GM23338 (cell line): ENCODE data around the gene SLC10A6. TPM values are rescaled to one million over a fixed set of nuclear protein-coding genes. Genes with fewer than 3 reads are reported as not detected.

Experiments used
- ATAC-seq: fragments of 200-7000 bp; cut with Tn5 transposase; 3 replicates; pipeline ENCODE4 v1.9.1; 2020
- DNase-seq: peaks from one replicate; pipeline ENCODE4 v3.0.0-alpha.2; 2015; ENCODE audit warnings: low spot score
- H2AFZ ChIP-seq: fragments of 200-600 bp; sonication (generic); 2 replicates; pipeline ENCODE4 v1.8.0; 2016; ENCODE audit warnings: antibody characterized with exemption, mild to moderate bottlenecking, moderate library complexity
- H3F3A ChIP-seq: fragments of 200-600 bp; sonication (generic); replicated peaks from 2 replicates; pipeline ENCODE4 v1.8.0; 2017; ENCODE audit warnings: antibody characterized with exemption, mixed run types, low read depth
- H3K27ac ChIP-seq: fragments of 200-600 bp; sonication (generic); 2 replicates; pipeline ENCODE4 v1.6.1; 2016; ENCODE audit warnings: low read depth
- H3K27me3 ChIP-seq: fragments of 200-600 bp; sonication (generic); 2 replicates; pipeline ENCODE4 v1.8.0; 2016; ENCODE audit warnings: mild to moderate bottlenecking, mixed run types, moderate library complexity; ENCODE audit not compliant: insufficient read depth
- H3K36me3 ChIP-seq: fragments of 200-600 bp; sonication (generic); 2 replicates; pipeline ENCODE4 v1.8.0; 2016; ENCODE audit warnings: mild to moderate bottlenecking; ENCODE audit not compliant: insufficient read depth
- H3K4me1 ChIP-seq: fragments of 200-600 bp; sonication (generic); 2 replicates; pipeline ENCODE4 v1.8.0; 2016; ENCODE audit warnings: mild to moderate bottlenecking, moderate library complexity; ENCODE audit not compliant: insufficient read depth
- H3K4me2 ChIP-seq: fragments of 200-600 bp; sonication (generic); 2 replicates; pipeline ENCODE4 v1.7.1; 2017; ENCODE audit warnings: mixed run types
- H3K4me3 ChIP-seq: fragments of 200-600 bp; sonication (generic); 2 replicates; pipeline ENCODE4 v1.6.1; 2016; ENCODE audit warnings: mixed run types
- H3K79me2 ChIP-seq: fragments of 200-600 bp; sonication (generic); replicated peaks from 2 replicates; pipeline ENCODE4 v1.8.0; 2017; ENCODE audit warnings: mild to moderate bottlenecking; ENCODE audit not compliant: insufficient read depth
- H3K9me2 ChIP-seq: fragments of 200-600 bp; sonication (generic); 2 replicates; pipeline ENCODE4 v1.8.0; 2017; ENCODE audit not compliant: insufficient read depth
- H4K20me1 ChIP-seq: fragments of 200-600 bp; sonication (generic); replicated peaks from 2 replicates; pipeline ENCODE4 v1.8.0; 2017; ENCODE audit warnings: mild to moderate bottlenecking; ENCODE audit not compliant: insufficient read depth
- H3K27ac Mint-ChIP-seq: 2 replicates; pipeline ENCODE4 v1.8.0; 2020; ENCODE audit warnings: inconsistent platforms, mild to moderate bottlenecking, moderate library complexity, mixed read lengths
- H3K27me3 Mint-ChIP-seq: 3 replicates; pipeline ENCODE4 v1.8.0; 2022; ENCODE audit warnings: low read depth, mild to moderate bottlenecking, moderate library complexity, mixed read lengths, inconsistent platforms; ENCODE audit not compliant: insufficient read depth, poor library complexity
- H3K36me3 Mint-ChIP-seq: 3 replicates; pipeline ENCODE4 v1.8.0; 2021; ENCODE audit warnings: low read depth, mild to moderate bottlenecking, inconsistent platforms, moderate library complexity, mixed read lengths
- H3K4me1 Mint-ChIP-seq: 3 replicates; pipeline ENCODE4 v1.8.0; 2020; ENCODE audit warnings: mild to moderate bottlenecking, inconsistent platforms, mixed read lengths
- H3K4me3 Mint-ChIP-seq: 3 replicates; pipeline ENCODE4 v1.8.0; 2021; ENCODE audit warnings: moderate library complexity, mild to moderate bottlenecking, inconsistent platforms, mixed read lengths
- H3K9me3 Mint-ChIP-seq: 3 replicates; pipeline ENCODE4 v1.8.0; 2020; ENCODE audit warnings: moderate library complexity, mild to moderate bottlenecking, inconsistent platforms, mixed read lengths
- CREB1 ChIP-seq: fragments of 250-450 bp; sonication (Bioruptor Pico); IDR thresholded peaks from 2 replicates; pipeline ENCODE4 v1.5.0; 2020; ENCODE audit warnings: low read depth, mild to moderate bottlenecking, moderate library complexity
- CTCF ChIP-seq, 2 experiments: fragments of 200-600 bp in 1 of 2; sonication (generic) in 1 of 2; conservative IDR thresholded peaks; 2 replicates each; pipeline versions ENCODE4 v1.5.1 to v1.6.1; 2016 to 2017; ENCODE audit warnings: antibody characterized with exemption in 2 of 2, low read depth in 2 of 2, mild to moderate bottlenecking in 2 of 2, moderate library complexity in 1 of 2
- EZH2 ChIP-seq: fragments of 200-600 bp; sonication (generic); IDR thresholded peaks from one replicate; pipeline ENCODE4 v1.8.0; 2017; ENCODE audit warnings: antibody characterized with exemption, mild to moderate bottlenecking, low read depth; ENCODE audit not compliant: unreplicated experiment
- EZH2phosphoT487 ChIP-seq: fragments of 200-600 bp; sonication (generic); IDR thresholded peaks from one replicate; pipeline ENCODE4 v1.8.1; 2018; ENCODE audit warnings: antibody characterized with exemption; ENCODE audit not compliant: unreplicated experiment
- JUNB ChIP-seq: IDR thresholded peaks from one replicate; pipeline ENCODE4 v1.6.1; 2016; ENCODE audit warnings: antibody characterized with exemption; ENCODE audit not compliant: unreplicated experiment
- NANOG ChIP-seq: IDR thresholded peaks from 2 replicates; pipeline ENCODE4 v1.6.1; 2016; ENCODE audit warnings: antibody characterized with exemption, borderline replicate concordance
- POLR2AphosphoS5 ChIP-seq: IDR thresholded peaks from 2 replicates; pipeline ENCODE4 v1.6.1; 2016; ENCODE audit warnings: antibody characterized with exemption, low read depth
- STAT1 ChIP-seq: IDR thresholded peaks from one replicate; pipeline ENCODE4 v1.6.1; 2016; ENCODE audit warnings: antibody characterized with exemption; ENCODE audit not compliant: unreplicated experiment
- ZNF114 ChIP-seq: fragments of 250-450 bp; sonication (Bioruptor Pico); IDR thresholded peaks from 2 replicates; pipeline ENCODE4 v1.5.0; 2020; ENCODE audit warnings: mild to moderate bottlenecking, moderate library complexity
- ZNF331 ChIP-seq: fragments of 250-450 bp; sonication (Bioruptor Pico); IDR thresholded peaks from 2 replicates; pipeline ENCODE4 v1.5.0; 2020; ENCODE audit warnings: low read depth, mild to moderate bottlenecking, moderate library complexity
- ZNF462 ChIP-seq: fragments of 250-450 bp; sonication (Bioruptor Pico); IDR thresholded peaks from 2 replicates; pipeline ENCODE4 v1.5.0; 2020; ENCODE audit warnings: mild to moderate bottlenecking, moderate library complexity
- polyA plus RNA-seq: library from polyadenylated mRNA; unstranded; fragments of >200 nt; fragmentation: Nextera tagmentation; extraction: Ambion mirVana; gene quantifications from 2 replicates; pipeline ENCODE4 v1.2.1, GENCODE V29; 2016
- total RNA-seq: library from RNA; depleted of rRNA; stranded (reverse); fragments of >200 nt; shearing (Covaris generic); gene quantifications from 2 replicates; pipeline ENCODE4 v1.2.3, GENCODE V29; 2014
- TF ChIP-seq, protein P1 (sequence below): IDR thresholded peaks from 2 replicates; pipeline ENCODE4 v1.6.1; 2016; ENCODE audit warnings: antibody characterized with exemption
- TF ChIP-seq, protein P2 (sequence below): IDR thresholded peaks from one replicate; pipeline ENCODE4 v1.6.1; 2018; ENCODE audit warnings: antibody characterized with exemption; ENCODE audit not compliant: unreplicated experiment

SLC10A6 gene
- total and polyA plus RNA-seq, 2 experiments from 2014 or later, result not detected

- peak overlapping the region; percentile 53; the same call in 1 of the 2 replicates for H2AFZ ChIP-seq
- TF ChIP-seq, protein P1, sequence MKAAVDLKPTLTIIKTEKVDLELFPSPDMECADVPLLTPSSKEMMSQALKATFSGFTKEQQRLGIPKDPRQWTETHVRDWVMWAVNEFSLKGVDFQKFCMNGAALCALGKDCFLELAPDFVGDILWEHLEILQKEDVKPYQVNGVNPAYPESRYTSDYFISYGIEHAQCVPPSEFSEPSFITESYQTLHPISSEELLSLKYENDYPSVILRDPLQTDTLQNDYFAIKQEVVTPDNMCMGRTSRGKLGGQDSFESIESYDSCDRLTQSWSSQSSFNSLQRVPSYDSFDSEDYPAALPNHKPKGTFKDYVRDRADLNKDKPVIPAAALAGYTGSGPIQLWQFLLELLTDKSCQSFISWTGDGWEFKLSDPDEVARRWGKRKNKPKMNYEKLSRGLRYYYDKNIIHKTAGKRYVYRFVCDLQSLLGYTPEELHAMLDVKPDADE, result no peak
- TF ChIP-seq CREB1 (CRISPR knock-in tag) (no peak), JUNB (no peak), CTCF (conservative IDR thresholded peaks at IDR 0.05; ENCODE audit: low read depth in 2 of 2) (no peak), STAT1 (no peak), NANOG (no peak), ZNF462 (CRISPR knock-in tag) (no peak), ZNF331 (CRISPR knock-in tag) (no peak), EZH2phosphoT487 (no peak), EZH2 (no peak), ZNF114 (CRISPR knock-in tag) (no peak), POLR2AphosphoS5 (no peak)
- TF ChIP-seq, protein P2, sequence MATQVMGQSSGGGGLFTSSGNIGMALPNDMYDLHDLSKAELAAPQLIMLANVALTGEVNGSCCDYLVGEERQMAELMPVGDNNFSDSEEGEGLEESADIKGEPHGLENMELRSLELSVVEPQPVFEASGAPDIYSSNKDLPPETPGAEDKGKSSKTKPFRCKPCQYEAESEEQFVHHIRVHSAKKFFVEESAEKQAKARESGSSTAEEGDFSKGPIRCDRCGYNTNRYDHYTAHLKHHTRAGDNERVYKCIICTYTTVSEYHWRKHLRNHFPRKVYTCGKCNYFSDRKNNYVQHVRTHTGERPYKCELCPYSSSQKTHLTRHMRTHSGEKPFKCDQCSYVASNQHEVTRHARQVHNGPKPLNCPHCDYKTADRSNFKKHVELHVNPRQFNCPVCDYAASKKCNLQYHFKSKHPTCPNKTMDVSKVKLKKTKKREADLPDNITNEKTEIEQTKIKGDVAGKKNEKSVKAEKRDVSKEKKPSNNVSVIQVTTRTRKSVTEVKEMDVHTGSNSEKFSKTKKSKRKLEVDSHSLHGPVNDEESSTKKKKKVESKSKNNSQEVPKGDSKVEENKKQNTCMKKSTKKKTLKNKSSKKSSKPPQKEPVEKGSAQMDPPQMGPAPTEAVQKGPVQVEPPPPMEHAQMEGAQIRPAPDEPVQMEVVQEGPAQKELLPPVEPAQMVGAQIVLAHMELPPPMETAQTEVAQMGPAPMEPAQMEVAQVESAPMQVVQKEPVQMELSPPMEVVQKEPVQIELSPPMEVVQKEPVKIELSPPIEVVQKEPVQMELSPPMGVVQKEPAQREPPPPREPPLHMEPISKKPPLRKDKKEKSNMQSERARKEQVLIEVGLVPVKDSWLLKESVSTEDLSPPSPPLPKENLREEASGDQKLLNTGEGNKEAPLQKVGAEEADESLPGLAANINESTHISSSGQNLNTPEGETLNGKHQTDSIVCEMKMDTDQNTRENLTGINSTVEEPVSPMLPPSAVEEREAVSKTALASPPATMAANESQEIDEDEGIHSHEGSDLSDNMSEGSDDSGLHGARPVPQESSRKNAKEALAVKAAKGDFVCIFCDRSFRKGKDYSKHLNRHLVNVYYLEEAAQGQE, result no peak
- ATAC-seq, result no peak
Observed at GRCh38 chr4:86831262-86832130, 17.7 kb downstream of the SLC10A6 start.

More at GRCh38 chr4:86831262-86832130, 17.7 kb downstream of the SLC10A6 start:
- no peak overlapping the region for H3K27ac Mint-ChIP-seq
- peaks cover 6% of the 10 kb centered on the region for H3K27me3 Mint-ChIP-seq
- peaks cover 3% of the 10 kb centered on the region; the same call in 2 of the 3 replicates for H3K4me1 Mint-ChIP-seq
- no peaks in the 10 kb centered on the region for H3K36me3 Mint-ChIP-seq
- Histone ChIP-seq H3K4me1 (no peaks in the 10 kb centered on the region), H3K27me3 (no peaks in the 10 kb centered on the region), H3K36me3 (no peaks in the 10 kb centered on the region), H4K20me1 (no peaks in the 10 kb centered on the region), H3K27ac (no peak overlapping the region), H3K4me3 (no peak overlapping the region), H3K9me2 (0 out of 2 replicates have a peak, but pooled peaks cover 4% of the 10 kb centered on the region), H3F3A (no peaks in the 10 kb centered on the region), H3K4me2 (no peak overlapping the region), H3K79me2 (no peaks in the 10 kb centered on the region)
- H3K4me3 Mint-ChIP-seq, result no peak overlapping the region
- no peak for DNase-seq
- H3K9me3 Mint-ChIP-seq, result no peaks in the 10 kb centered on the region
